Mesenchymal stem cell (in vitro differentiated cells and primary cell): Measurements from ENCODE around the gene NOC3L.

Experiments
- DNase-seq: peaks from one replicate; pipeline ENCODE4 v3.0.0-alpha.2; 2013
- H2AFZ ChIP-seq: one replicate; pipeline ENCODE4 v1.6.1; 2013; ENCODE audit warnings: low read depth, mild to moderate bottlenecking, control low read depth, inconsistent platforms, low read length, moderate library complexity
- H2AK5ac ChIP-seq: 2 replicates; pipeline ENCODE4 v1.6.1; 2013; ENCODE audit warnings: low read length, moderate library complexity, mild to moderate bottlenecking, inconsistent platforms; ENCODE audit not compliant: severe bottlenecking
- H2BK120ac ChIP-seq: one replicate; pipeline ENCODE4 v1.6.1; 2013; ENCODE audit warnings: low read depth, mild to moderate bottlenecking, inconsistent platforms, low read length, moderate library complexity
- H2BK12ac ChIP-seq, 2 experiments: one replicate each; pipeline ENCODE4 v1.6.1; 2013; ENCODE audit warnings: inconsistent platforms in 2 of 2, low read length in 2 of 2, mild to moderate bottlenecking in 2 of 2, moderate library complexity in 2 of 2, control low read depth in 1 of 2
- H2BK15ac ChIP-seq: one replicate; pipeline ENCODE4 v1.6.1; 2013; ENCODE audit warnings: mild to moderate bottlenecking, low read depth, inconsistent platforms; ENCODE audit not compliant: poor library complexity, severe bottlenecking
- H2BK5ac ChIP-seq: 2 replicates; pipeline ENCODE4 v1.6.1; 2013; ENCODE audit warnings: low read depth, mild to moderate bottlenecking, low read length, control low read depth, inconsistent platforms; ENCODE audit not compliant: poor library complexity, severe bottlenecking
- H3K14ac ChIP-seq, 2 experiments: one replicate each; pipeline ENCODE4 v1.6.1; 2013; ENCODE audit warnings: inconsistent platforms in 2 of 2, low read length in 2 of 2, control low read depth in 1 of 2, mild to moderate bottlenecking in 1 of 2, moderate library complexity in 1 of 2
- H3K18ac ChIP-seq, 2 experiments: one replicate each; pipeline ENCODE4 v1.6.1; 2013; ENCODE audit warnings: inconsistent platforms in 2 of 2, low read length in 2 of 2, control low read depth in 1 of 2, low read depth in 1 of 2, mild to moderate bottlenecking in 1 of 2
- H3K23ac ChIP-seq, 2 experiments: one replicate each; pipeline ENCODE4 v1.6.1; 2013; ENCODE audit warnings: inconsistent platforms in 2 of 2, low read length in 2 of 2, mild to moderate bottlenecking in 2 of 2, moderate library complexity in 2 of 2, control low read depth in 1 of 2
- H3K27ac ChIP-seq: 2 replicates; pipeline ENCODE4 v1.5.1; 2013; ENCODE audit warnings: mild to moderate bottlenecking, moderate library complexity, low read length, control low read depth, inconsistent platforms; ENCODE audit not compliant: poor library complexity, severe bottlenecking
- H3K27me3 ChIP-seq, 2 experiments: 2 replicates each; pipeline versions ENCODE4 v1.6.1 to v1.7.0; 2013; ENCODE audit warnings: low read length in 2 of 2, mild to moderate bottlenecking in 2 of 2, moderate library complexity in 2 of 2, control low read depth in 1 of 2, inconsistent platforms in 1 of 2; ENCODE audit not compliant: control insufficient read depth in 1 of 2, insufficient read depth in 1 of 2
- H3K36me3 ChIP-seq, 2 experiments: 2 replicates each; pipeline versions ENCODE4 v1.6.1 to v1.7.0; 2013; ENCODE audit warnings: low read length in 2 of 2, control low read depth in 1 of 2, inconsistent platforms in 1 of 2, low read depth in 1 of 2, mild to moderate bottlenecking in 1 of 2; ENCODE audit not compliant: insufficient read depth in 2 of 2, control insufficient read depth in 1 of 2
- H3K4ac ChIP-seq, 2 experiments: one replicate each; pipeline ENCODE4 v1.6.1; 2013; ENCODE audit warnings: inconsistent platforms in 2 of 2, low read length in 2 of 2, mild to moderate bottlenecking in 2 of 2, moderate library complexity in 2 of 2, control low read depth in 1 of 2, low read depth in 1 of 2
- H3K4me1 ChIP-seq: 2 replicates; pipeline ENCODE4 v1.6.1; 2013; ENCODE audit warnings: low read depth, low read length, control low read depth; ENCODE audit not compliant: control insufficient read depth, insufficient read depth
- H3K4me2 ChIP-seq: 2 replicates; pipeline ENCODE4 v1.6.1; 2013; ENCODE audit warnings: low read length, mild to moderate bottlenecking, inconsistent platforms; ENCODE audit not compliant: poor library complexity, severe bottlenecking
- H3K4me3 ChIP-seq, 2 experiments: 2 replicates each; pipeline versions ENCODE4 v1.5.1 to v1.7.0; 2013; ENCODE audit warnings: low read length in 2 of 2, mild to moderate bottlenecking in 2 of 2, control low read depth in 1 of 2, low read depth in 1 of 2; ENCODE audit not compliant: insufficient read depth in 1 of 2
- H3K79me1 ChIP-seq: replicated peaks from 2 replicates; pipeline ENCODE4 v1.6.1; 2013; ENCODE audit warnings: mild to moderate bottlenecking, control low read depth, low read length, inconsistent platforms; ENCODE audit not compliant: poor library complexity, severe bottlenecking
- H3K9ac ChIP-seq: 2 replicates; pipeline ENCODE4 v1.7.0; 2013; ENCODE audit warnings: mild to moderate bottlenecking, low read length, moderate library complexity
- H3K9me3 ChIP-seq: 2 replicates; pipeline ENCODE4 v1.7.0; 2013; ENCODE audit warnings: mild to moderate bottlenecking, low read length; ENCODE audit not compliant: control insufficient read depth
- H4K8ac ChIP-seq: one replicate; pipeline ENCODE4 v1.6.1; 2013; ENCODE audit warnings: inconsistent platforms, mild to moderate bottlenecking, low read length, moderate library complexity
- H4K91ac ChIP-seq: one replicate; pipeline ENCODE4 v1.6.1; 2013; ENCODE audit warnings: mild to moderate bottlenecking, low read length, inconsistent platforms
- WGBS: methylation state at CpG from one replicate; pipeline ENCODE4 v1.1.7; 2013; ENCODE audit warnings: mixed read lengths; 5-methylcytosine and 5-hydroxymethylcytosine counted together

NOC3L gene

DNA sequence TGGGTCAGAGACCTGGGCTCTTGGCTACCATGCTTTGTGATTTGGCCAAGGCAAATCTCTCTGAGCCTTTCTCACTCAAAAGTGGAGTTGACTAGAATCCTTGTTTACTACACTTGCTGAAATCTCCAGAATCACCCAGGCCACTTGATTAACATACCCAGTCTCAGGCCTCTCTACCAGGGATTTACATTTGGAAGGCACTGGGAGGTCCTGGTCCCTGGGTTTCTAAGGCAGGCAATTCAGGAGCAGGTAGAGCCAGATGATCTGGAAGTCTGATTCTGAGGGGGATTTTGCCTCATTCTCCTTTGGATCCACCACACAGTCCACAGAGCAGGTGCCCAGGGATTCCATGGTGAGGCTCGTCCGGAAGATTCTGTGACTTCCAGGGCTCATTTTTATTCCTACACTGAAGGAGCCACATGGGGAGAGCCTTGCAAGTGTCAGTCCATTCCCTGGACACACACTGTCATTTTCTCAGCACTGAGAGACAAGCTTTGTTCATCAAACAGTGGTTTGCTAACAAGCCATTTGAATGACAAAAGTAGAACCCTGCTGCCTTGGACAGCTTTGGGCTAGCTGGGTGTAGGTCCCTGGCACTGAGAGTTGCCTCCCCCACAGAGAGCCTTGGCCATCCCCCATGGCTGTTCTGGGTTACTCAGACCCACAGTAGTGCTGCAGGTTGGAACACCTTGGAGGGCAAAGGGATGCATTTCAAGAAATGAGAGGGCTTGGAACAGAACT, 74.2 kb downstream of the NOC3L start:
- Histone ChIP-seq H3K9me3 (no peaks in the 10 kb centered on the region), H2AK5ac (no peak overlapping the region), H2BK5ac (no peak overlapping the region), H3K9ac (no peak overlapping the region), H2BK12ac (no peak overlapping the region), H4K91ac (no peak overlapping the region), H3K18ac (no peak overlapping the region), H3K23ac (no peak overlapping the region), H2BK120ac (no peak overlapping the region), H2AFZ (no peak overlapping the region), H3K14ac (no peak overlapping the region), H3K4ac (no peak overlapping the region), H3K27ac (no peak overlapping the region), H3K4me2 (no peak overlapping the region), H4K8ac (no peak overlapping the region), H3K4me3 (no peak overlapping the region), H3K79me1 (no peaks in the 10 kb centered on the region), H3K4me1 (peaks cover 3% of the 10 kb centered on the region), H3K27me3 (no peaks in the 10 kb centered on the region), H3K36me3 (no peaks in the 10 kb centered on the region), H2BK15ac (no peak overlapping the region)
- 99% methylated on average over 2 of the region's 2 CpGs for WGBS
- no peak for DNase-seq

DNA sequence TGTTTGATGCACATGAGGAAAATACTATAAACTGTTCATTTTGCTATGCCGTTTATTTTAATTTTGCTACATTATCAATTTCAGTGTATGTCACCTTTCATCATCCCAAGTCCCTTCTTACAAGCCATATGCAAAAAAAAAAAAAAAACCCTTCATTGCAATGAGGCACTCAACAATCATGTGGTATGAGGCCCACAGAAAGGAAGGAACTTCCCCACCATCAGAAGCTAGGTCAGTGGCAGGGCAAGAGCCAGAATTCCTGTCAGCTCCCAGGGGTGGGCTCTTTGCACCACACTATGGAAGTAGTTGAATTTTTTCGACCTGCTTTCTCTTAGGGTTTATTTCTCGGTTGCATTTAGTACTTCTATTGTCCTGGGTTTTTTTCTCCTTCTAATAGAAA, 75.4 kb downstream of the NOC3L start:
- Histone ChIP-seq H2BK12ac (no peak overlapping the region), H2AFZ (no peak overlapping the region), H3K9me3 (no peaks in the 10 kb centered on the region), H2BK15ac (no peak overlapping the region), H2BK120ac (no peak overlapping the region), H3K36me3 (no peaks in the 10 kb centered on the region), H3K14ac (no peak overlapping the region), H2AK5ac (no peak overlapping the region), H3K4ac (no peak overlapping the region), H4K91ac (no peak overlapping the region), H2BK5ac (no peak overlapping the region), H3K9ac (no peak overlapping the region), H3K18ac (no peak overlapping the region), H4K8ac (no peak overlapping the region), H3K79me1 (no peaks in the 10 kb centered on the region), H3K23ac (no peak overlapping the region), H3K4me2 (no peak overlapping the region), H3K4me3 (no peak overlapping the region), H3K4me1 (peaks cover 3% of the 10 kb centered on the region), H3K27ac (peak overlapping the region; percentile 25), H3K27me3 (no peaks in the 10 kb centered on the region)
- WGBS, result 87% methylated on average over 2 of the region's 3 CpGs
- no peak for DNase-seq

DNA sequence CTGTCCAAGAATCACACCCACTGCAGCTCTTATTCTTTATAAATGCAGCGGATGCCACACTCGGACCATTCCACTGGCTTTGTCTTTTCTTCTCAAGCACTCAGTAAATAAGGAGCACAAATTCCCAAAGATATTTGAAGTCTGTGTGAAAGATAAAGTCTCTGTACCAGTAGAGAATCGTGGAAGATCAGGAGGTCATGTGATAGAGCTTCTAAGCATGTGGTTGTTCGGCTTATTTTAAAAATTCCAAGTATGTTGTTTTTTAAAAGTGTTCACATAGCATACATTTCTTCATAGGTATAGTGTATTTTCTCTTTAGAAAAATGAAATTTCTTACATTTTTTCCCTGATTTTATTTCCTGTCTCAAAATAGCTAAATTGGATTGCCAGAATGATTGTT, 75.8 kb downstream of the NOC3L start:
- Histone ChIP-seq H3K36me3 (no peaks in the 10 kb centered on the region), H3K23ac (no peak overlapping the region), H3K9ac (no peak overlapping the region), H3K27ac (peak overlapping the region; percentile 47), H3K27me3 (no peaks in the 10 kb centered on the region), H2AFZ (no peak overlapping the region), H4K91ac (no peak overlapping the region), H3K4me1 (peaks cover 3% of the 10 kb centered on the region), H2BK15ac (no peak overlapping the region), H2BK5ac (peak overlapping the region; percentile 5), H2BK120ac (no peak overlapping the region), H2AK5ac (no peak overlapping the region), H3K4me2 (peak overlapping the region; percentile 20), H4K8ac (no peak overlapping the region), H3K9me3 (no peaks in the 10 kb centered on the region), H3K79me1 (no peaks in the 10 kb centered on the region), H3K18ac (no peak overlapping the region), H3K4ac (no peak overlapping the region), H3K14ac (no peak overlapping the region), H3K4me3 (no peak overlapping the region), H2BK12ac (no peak overlapping the region)
- no peak for DNase-seq
- WGBS, result 80% methylated on average over 2 of the region's 4 CpGs

DNA sequence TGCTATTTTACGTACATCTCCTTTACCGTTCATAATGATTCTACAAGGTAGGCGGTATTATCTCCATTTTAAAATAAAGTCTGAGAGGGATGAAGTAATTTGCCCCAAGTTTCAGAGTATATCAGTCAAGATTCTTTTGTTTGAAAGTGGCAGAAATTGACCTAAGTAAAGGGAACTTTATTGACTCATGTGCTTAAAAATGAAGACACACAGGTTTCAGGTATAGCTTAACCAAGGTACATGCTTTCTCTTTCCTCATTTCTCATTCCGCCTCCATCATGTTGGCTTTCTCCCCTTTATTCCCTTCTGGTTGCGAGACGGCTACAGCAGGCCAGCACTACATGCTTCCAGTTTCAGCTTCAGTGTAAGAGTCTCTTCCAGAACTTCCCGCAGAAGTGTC, 77.5 kb downstream of the NOC3L start:
- Histone ChIP-seq H3K79me1 (no peaks in the 10 kb centered on the region), H2BK12ac (no peak overlapping the region), H3K4me3 (no peak overlapping the region), H2AFZ (no peak overlapping the region), H3K27ac (no peak overlapping the region), H3K4me2 (no peak overlapping the region), H4K91ac (no peak overlapping the region), H2BK120ac (no peak overlapping the region), H4K8ac (no peak overlapping the region), H3K14ac (no peak overlapping the region), H3K18ac (no peak overlapping the region), H3K36me3 (no peaks in the 10 kb centered on the region), H3K27me3 (no peaks in the 10 kb centered on the region), H2AK5ac (peak overlapping the region; percentile 43), H3K9me3 (no peaks in the 10 kb centered on the region), H3K4ac (no peak overlapping the region), H2BK5ac (no peak overlapping the region), H3K4me1 (peaks cover 3% of the 10 kb centered on the region), H2BK15ac (no peak overlapping the region), H3K9ac (no peak overlapping the region), H3K23ac (no peak overlapping the region)
- no peak for DNase-seq
- WGBS, result 97% methylated on average over 5 of the region's 7 CpGs
